Fibroblast of skin of left biceps (primary cell): ENCODE results near the gene SLAMF8.
A peak's percentile ranks its signal among the peaks of the same experiment; 100 is the strongest.

Source experiments
- DNase-seq, 2 experiments: peaks; one replicate each; pipeline ENCODE4 v3.0.0-alpha.2; 2013; ENCODE audit warnings: low read depth in 2 of 2

SLAMF8 gene

GRCh38 chr1:159870704-159871103 is 44.0 kb downstream of the SLAMF8 start:
- no peak for DNase-seq

GRCh38 chr1:159872891-159873290 is 46.2 kb downstream of the SLAMF8 start:
- no peak for DNase-seq

GRCh38 chr1:159873530-159874143 is 47.0 kb downstream of the SLAMF8 start:
- no peak for DNase-seq

GRCh38 chr1:159877695-159878444 is 51.2 kb downstream of the SLAMF8 start:
- DNase-seq = no peak

- DNase-seq = no peak
Observed at GRCh38 chr1:159879136-159879535, 52.5 kb downstream of the SLAMF8 start.

- DNase-seq = peak; percentile 30 to 33
Observed at GRCh38 chr1:159879977-159880376, 53.3 kb downstream of the SLAMF8 start.

GRCh38 chr1:159880430-159880829 is 53.8 kb downstream of the SLAMF8 start:
- no peak for DNase-seq

GRCh38 chr1:159881622-159882526 is 55.2 kb downstream of the SLAMF8 start:
- peak; percentile 92 to 93 for DNase-seq

GRCh38 chr1:159882527-159882862 is 55.8 kb downstream of the SLAMF8 start:
- no peak for DNase-seq

GRCh38 chr1:159883134-159883533 is 56.5 kb downstream of the SLAMF8 start:
- no peak for DNase-seq

- no peak for DNase-seq
Observed at GRCh38 chr1:159884296-159884695, 57.6 kb downstream of the SLAMF8 start.
